CD8-positive, alpha-beta memory T cell (primary cell): ENCODE data around the gene CTNNA3. TPM values are rescaled to one million over a fixed set of nuclear protein-coding genes. Genes with fewer than 3 reads are reported as not detected.

ENCODE experiments used
- CTCF ChIA-PET: fragments of 350-600 bp; sonication (Branson Sonifier 250); formaldehyde crosslinking; loops from one replicate; lab custom pipeline; 2021; ENCODE audit warnings: antibody characterized with exemption; lab: Charles Lee
- POLR2A ChIA-PET: fragments of 350-600 bp; sonication (Branson Sonifier 250); formaldehyde crosslinking; loops from one replicate; lab custom pipeline; 2021; ENCODE audit warnings: antibody characterized with exemption; lab: Charles Lee
- DNase-seq, 5 donors: peaks; one replicate each; pipeline versions ENCODE4 v3.0.0 to v3.0.0-alpha.2; 2020 to 2022; ENCODE audit warnings: mixed read lengths in 1 of 5
- H3K27ac ChIP-seq: one replicate; pipeline ENCODE4 v1.7.0; 2013; ENCODE audit warnings: low read depth, mild to moderate bottlenecking, low read length, moderate library complexity
- H3K27me3 ChIP-seq: 2 replicates; pipeline ENCODE4 v1.7.0; 2013; ENCODE audit warnings: low read length, mild to moderate bottlenecking; ENCODE audit not compliant: insufficient read depth, poor library complexity, severe bottlenecking
- H3K36me3 ChIP-seq: 2 replicates; pipeline ENCODE4 v1.7.0; 2013; ENCODE audit warnings: mild to moderate bottlenecking, low read length, moderate library complexity; ENCODE audit not compliant: insufficient read depth
- H3K4me1 ChIP-seq: 2 replicates; pipeline ENCODE4 v1.7.0; 2013; ENCODE audit warnings: mild to moderate bottlenecking, low read length, moderate library complexity; ENCODE audit not compliant: insufficient read depth
- H3K4me3 ChIP-seq: 2 replicates; pipeline ENCODE4 v1.7.0; 2013; ENCODE audit warnings: mild to moderate bottlenecking, low read length
- H3K9me3 ChIP-seq: 2 replicates; pipeline ENCODE4 v1.7.0; 2013; ENCODE audit warnings: mild to moderate bottlenecking, low read length
- H3K27ac Mint-ChIP-seq, 8 donors: one replicate each; pipeline ENCODE4 v1.8.0; 2020 to 2021; ENCODE audit warnings: mixed read lengths in 8 of 8, mild to moderate bottlenecking in 6 of 8, inconsistent platforms in 3 of 8, moderate library complexity in 3 of 8
- H3K27me3 Mint-ChIP-seq, 2 donors: one replicate each; pipeline ENCODE4 v1.8.0; 2020 to 2021; ENCODE audit warnings: mixed read lengths in 2 of 2, mild to moderate bottlenecking in 1 of 2, moderate library complexity in 1 of 2
- H3K36me3 Mint-ChIP-seq, 3 donors: one replicate each; pipeline ENCODE4 v1.8.0; 2020 to 2021; ENCODE audit warnings: mixed read lengths in 3 of 3, inconsistent platforms in 1 of 3, mild to moderate bottlenecking in 1 of 3
- H3K4me1 Mint-ChIP-seq, 3 donors: one replicate each; pipeline ENCODE4 v1.8.0; 2020 to 2021; ENCODE audit warnings: mixed read lengths in 3 of 3, inconsistent platforms in 1 of 3, mild to moderate bottlenecking in 1 of 3
- H3K4me3 Mint-ChIP-seq, 7 donors: one replicate each; pipeline ENCODE4 v1.8.0; 2020 to 2021; ENCODE audit warnings: mixed read lengths in 7 of 7, mild to moderate bottlenecking in 6 of 7, moderate library complexity in 4 of 7, inconsistent platforms in 2 of 7
- H3K9me3 Mint-ChIP-seq, 5 donors: one replicate each; pipeline ENCODE4 v1.8.0; 2020 to 2022; ENCODE audit warnings: mixed read lengths in 5 of 5, mild to moderate bottlenecking in 3 of 5, moderate library complexity in 2 of 5, inconsistent platforms in 1 of 5
- polyA plus RNA-seq: library from polyadenylated mRNA; unstranded; fragments of 300-500 nt; fragmentation: Illumina TruSeq; gene quantifications from one replicate; pipeline ENCODE4 v1.2.3, GENCODE V29; 2021
- total RNA-seq, 2 experiments: library from RNA; stranded (reverse); gene quantifications; one replicate each; pipeline ENCODE4 v1.2.3, GENCODE V29; 2021

The CTNNA3 gene
- total and polyA plus RNA-seq, 3 experiments from 2014 or later = 0.92 TPM; not detected in 2

GRCh38 chr10:66180581-66181318, 1515.2 kb downstream of the CTNNA3 start:
- H3K27me3 ChIP-seq = no peaks in the 10 kb centered on the region
- ChIA-PET CTCF (interaction anchor here (1.4 to 1.5 kb wide), 2 partner anchors 13 to 14 kb away, joined by 3 to 4 read pairs; no protein-coding TSS in a partner anchor), POLR2A (no interaction called here)
- no peaks in the 10 kb centered on the region for H3K36me3 ChIP-seq
- H3K27me3 Mint-ChIP-seq = no peaks in the 10 kb centered on the region
- no peaks in the 10 kb centered on the region for H3K9me3 ChIP-seq
- DNase-seq = peak in 2 of 5 donors; percentile 18 to 29
- no peak overlapping the region for H3K4me3 Mint-ChIP-seq
- H3K9me3 Mint-ChIP-seq = no peaks in the 10 kb centered on the region
- H3K4me3 ChIP-seq = no peak overlapping the region
- H3K4me1 Mint-ChIP-seq = peaks cover 0 to 10% (median 4%) of the 10 kb centered on the region in 3 donors
- H3K4me1 ChIP-seq = no peaks in the 10 kb centered on the region
- H3K27ac Mint-ChIP-seq = no peak overlapping the region
- no peaks in the 10 kb centered on the region for H3K36me3 Mint-ChIP-seq
- H3K27ac ChIP-seq = no peak overlapping the region

GRCh38 chr10:66180021-66180420, 1516.0 kb downstream of the CTNNA3 start:
- CTCF ChIA-PET = interaction anchor here (1.4 kb wide), 1 partner anchor 12 kb away, joined by 4 read pairs; no protein-coding TSS in a partner anchor

GRCh38 chr10:66176772-66177171, 1519.2 kb downstream of the CTNNA3 start:
- no peaks in the 10 kb centered on the region for H3K36me3 ChIP-seq
- no peaks in the 10 kb centered on the region for H3K27me3 ChIP-seq
- CTCF ChIA-PET = no interaction called here
- H3K4me1 ChIP-seq = no peaks in the 10 kb centered on the region
- no peak for DNase-seq
- H3K9me3 ChIP-seq = no peaks in the 10 kb centered on the region
- Mint-ChIP-seq H3K27ac (no peak overlapping the region), H3K4me3 (no peak overlapping the region), H3K27me3 (peaks cover 0 to 3% of the 10 kb centered on the region in 2 donors), H3K9me3 (peaks cover 0 to 3% (median 0%) of the 10 kb centered on the region in 5 donors), H3K4me1 (peaks cover 0 to 10% (median 4%) of the 10 kb centered on the region in 3 donors), H3K36me3 (no peaks in the 10 kb centered on the region)
- POLR2A ChIA-PET = no interaction called here
- H3K27ac ChIP-seq = no peak overlapping the region
- no peak overlapping the region for H3K4me3 ChIP-seq

More at GRCh38 chr10:66180021-66180420, 1516.0 kb downstream of the CTNNA3 start:
- Mint-ChIP-seq H3K4me3 (no peak overlapping the region), H3K27me3 (no peaks in the 10 kb centered on the region), H3K27ac (no peak overlapping the region), H3K36me3 (no peaks in the 10 kb centered on the region), H3K4me1 (peaks cover 0 to 10% (median 4%) of the 10 kb centered on the region in 3 donors), H3K9me3 (no peaks in the 10 kb centered on the region)
- Histone ChIP-seq H3K27ac (no peak overlapping the region), H3K9me3 (no peaks in the 10 kb centered on the region), H3K27me3 (no peaks in the 10 kb centered on the region), H3K4me1 (no peaks in the 10 kb centered on the region), H3K36me3 (no peaks in the 10 kb centered on the region), H3K4me3 (no peak overlapping the region)
- POLR2A ChIA-PET = no interaction called here
- DNase-seq = no peak

- Histone ChIP-seq H3K27me3 (no peaks in the 10 kb centered on the region), H3K4me3 (no peak overlapping the region), H3K4me1 (no peaks in the 10 kb centered on the region), H3K36me3 (no peaks in the 10 kb centered on the region), H3K27ac (no peak overlapping the region), H3K9me3 (no peaks in the 10 kb centered on the region)
- Mint-ChIP-seq H3K4me3 (no peak overlapping the region), H3K27ac (no peak overlapping the region), H3K27me3 (peaks cover 0 to 1% of the 10 kb centered on the region in 2 donors), H3K36me3 (no peaks in the 10 kb centered on the region), H3K9me3 (peaks cover 0 to 5% (median 0%) of the 10 kb centered on the region in 5 donors), H3K4me1 (no peaks in the 10 kb centered on the region)
- CTCF ChIA-PET = interaction anchor here (1.2 kb wide), 1 partner anchor 13 kb away, joined by 4 read pairs; no protein-coding TSS in a partner anchor
- POLR2A ChIA-PET = no interaction called here
- DNase-seq = no peak
These were observed 1528.2 kb downstream of the CTNNA3 start for GRCh38 chr10:66167816-66168215.

GRCh38 chr10:66162560-66163143, 1533.3 kb downstream of the CTNNA3 start:
- H3K4me3 ChIP-seq = no peak overlapping the region
- H3K4me1 Mint-ChIP-seq = no peaks in the 10 kb centered on the region
- ChIA-PET CTCF (no interaction called here), POLR2A (no interaction called here)
- no peak for DNase-seq
- no peaks in the 10 kb centered on the region for H3K4me1 ChIP-seq
- H3K36me3 ChIP-seq = no peaks in the 10 kb centered on the region
- H3K27ac ChIP-seq = no peak overlapping the region
- no peaks in the 10 kb centered on the region for H3K9me3 ChIP-seq
- H3K36me3 Mint-ChIP-seq = no peaks in the 10 kb centered on the region
- no peaks in the 10 kb centered on the region for H3K27me3 ChIP-seq
- H3K27ac Mint-ChIP-seq = no peak overlapping the region
- no peaks in the 10 kb centered on the region for H3K27me3 Mint-ChIP-seq
- H3K9me3 Mint-ChIP-seq = peaks cover 0 to 17% (median 0%) of the 10 kb centered on the region in 5 donors
- no peak overlapping the region for H3K4me3 Mint-ChIP-seq

- Histone ChIP-seq H3K36me3 (no peaks in the 10 kb centered on the region), H3K27me3 (no peaks in the 10 kb centered on the region), H3K9me3 (no peaks in the 10 kb centered on the region), H3K27ac (no peak overlapping the region), H3K4me1 (no peaks in the 10 kb centered on the region), H3K4me3 (no peak overlapping the region)
- no peak for DNase-seq
- H3K4me1 Mint-ChIP-seq = no peaks in the 10 kb centered on the region
- H3K36me3 Mint-ChIP-seq = no peaks in the 10 kb centered on the region
- H3K27ac Mint-ChIP-seq = no peak overlapping the region
- CTCF ChIA-PET = no interaction called here
- no peak overlapping the region for H3K4me3 Mint-ChIP-seq
- H3K27me3 Mint-ChIP-seq = no peaks in the 10 kb centered on the region
- POLR2A ChIA-PET = no interaction called here
- peaks cover 0 to 6% (median 2%) of the 10 kb centered on the region in 5 donors for H3K9me3 Mint-ChIP-seq
These were observed 1544.6 kb downstream of the CTNNA3 start for GRCh38 chr10:66151346-66151745.

GRCh38 chr10:66148312-66148711, 1547.7 kb downstream of the CTNNA3 start:
- Histone ChIP-seq H3K27me3 (no peaks in the 10 kb centered on the region), H3K36me3 (no peaks in the 10 kb centered on the region), H3K4me1 (no peaks in the 10 kb centered on the region), H3K27ac (no peak overlapping the region), H3K9me3 (no peaks in the 10 kb centered on the region), H3K4me3 (no peak overlapping the region)
- Mint-ChIP-seq H3K27me3 (no peaks in the 10 kb centered on the region), H3K4me3 (no peak overlapping the region), H3K4me1 (no peaks in the 10 kb centered on the region), H3K36me3 (no peaks in the 10 kb centered on the region), H3K9me3 (peaks cover 0 to 9% (median 2%) of the 10 kb centered on the region in 5 donors), H3K27ac (no peak overlapping the region)
- CTCF ChIA-PET = no interaction called here
- POLR2A ChIA-PET = no interaction called here
- no peak for DNase-seq

- Mint-ChIP-seq H3K36me3 (no peaks in the 10 kb centered on the region), H3K4me3 (no peak overlapping the region), H3K27ac (no peak overlapping the region), H3K4me1 (no peaks in the 10 kb centered on the region), H3K27me3 (no peaks in the 10 kb centered on the region), H3K9me3 (peaks cover 0 to 16% (median 1%) of the 10 kb centered on the region in 5 donors)
- H3K9me3 ChIP-seq = no peaks in the 10 kb centered on the region
- no peaks in the 10 kb centered on the region for H3K27me3 ChIP-seq
- H3K36me3 ChIP-seq = no peaks in the 10 kb centered on the region
- ChIA-PET POLR2A (no interaction called here), CTCF (no interaction called here)
- no peaks in the 10 kb centered on the region for H3K4me1 ChIP-seq
- DNase-seq = no peak
- H3K27ac ChIP-seq = no peak overlapping the region
- H3K4me3 ChIP-seq = no peak overlapping the region
These were observed 1552.0 kb downstream of the CTNNA3 start for GRCh38 chr10:66144016-66144415.
